ENCODE measurements around the gene CREBBP.

- TF ChIP-seq POLR2AphosphoS5 (IDR thresholded peaks at IDR 0.05; ENCODE audit: low read depth, low read length) (no peak), POLR2A (IDR thresholded peaks at IDR 0.05; ENCODE audit: low read depth, low read length) (no peak), SPI1 (IDR thresholded peaks at IDR 0.05; ENCODE audit: low read depth, low read length) (no peak), POU2F2 (IDR thresholded peaks at IDR 0.05; ENCODE audit: low read depth, low read length) (no peak), TAF1 (IDR thresholded peaks at IDR 0.05; ENCODE audit: low read depth, low read length) (no peak), PAX5 (IDR thresholded peaks at IDR 0.05; ENCODE audit: insufficient read depth, low read length, severe bottlenecking) (no peak)
Observed at GRCh38 chr16:3715430-3715829, 165.1 kb downstream of the CREBBP start.
